Neural progenitor cell (in vitro differentiated cells): Measurements from ENCODE around the gene MYCN. TPM values are rescaled to one million over a fixed set of nuclear protein-coding genes. Genes with fewer than 3 reads are reported as not detected.
"Not testable (repeated sequence)": the region's sequence is repeated elsewhere in the genome, so short reads cannot be mapped to it uniquely, and the experiment has no call there.

Experiments
- DNase-seq: peaks from one replicate; pipeline ENCODE4 v3.0.0-alpha.2; 2016; ENCODE audit warnings: low spot score
- H2AFZ ChIP-seq: fragments of 200-600 bp; sonication (generic); replicated peaks from 2 replicates; pipeline ENCODE4 v1.6.1; 2016; ENCODE audit warnings: antibody characterized with exemption
- H3F3A ChIP-seq: fragments of 200-600 bp; sonication (generic); 2 replicates; pipeline ENCODE4 v1.6.1; 2016; ENCODE audit warnings: antibody characterized with exemption, low read depth
- H3K27ac ChIP-seq: fragments of 200-600 bp; sonication (generic); 2 replicates; pipeline ENCODE4 v1.5.1; 2016; ENCODE audit warnings: mild to moderate bottlenecking
- H3K27me3 ChIP-seq: fragments of 200-600 bp; sonication (generic); 2 replicates; pipeline ENCODE4 v1.6.1; 2016; ENCODE audit warnings: mild to moderate bottlenecking, moderate library complexity
- H3K36me3 ChIP-seq: fragments of 200-600 bp; sonication (generic); 2 replicates; pipeline ENCODE4 v1.5.1; 2016
- H3K4me1 ChIP-seq: fragments of 200-600 bp; sonication (generic); 2 replicates; pipeline ENCODE4 v1.6.1; 2016; ENCODE audit warnings: mixed run types
- H3K4me2 ChIP-seq: fragments of 200-600 bp; sonication (generic); 2 replicates; pipeline ENCODE4 v1.6.1; 2016
- H3K4me3 ChIP-seq: fragments of 200-600 bp; sonication (generic); 2 replicates; pipeline ENCODE4 v1.5.1; 2016
- H3K79me2 ChIP-seq: fragments of 200-600 bp; sonication (generic); 2 replicates; pipeline ENCODE4 v1.6.1; 2016; ENCODE audit warnings: low read depth
- H3K9ac ChIP-seq: fragments of 200-600 bp; sonication (generic); 2 replicates; pipeline ENCODE4 v1.6.1; 2016
- H3K9me3 ChIP-seq: fragments of 200-600 bp; sonication (generic); 2 replicates; pipeline ENCODE4 v1.5.1; 2016; ENCODE audit warnings: low read depth
- H4K20me1 ChIP-seq: fragments of 200-600 bp; sonication (generic); 2 replicates; pipeline ENCODE4 v1.6.1; 2016; ENCODE audit warnings: low read depth
- H3K27ac Mint-ChIP-seq: 3 replicates; pipeline ENCODE4 v1.8.0; 2021; ENCODE audit warnings: mixed read lengths
- H3K27me3 Mint-ChIP-seq: 2 replicates; pipeline ENCODE4 v1.8.0; 2022; ENCODE audit warnings: low read depth, mild to moderate bottlenecking, inconsistent platforms, moderate library complexity, mixed read lengths; ENCODE audit not compliant: insufficient read depth
- H3K36me3 Mint-ChIP-seq: 3 replicates; pipeline ENCODE4 v1.8.0; 2021; ENCODE audit warnings: mixed read lengths
- H3K4me1 Mint-ChIP-seq: 3 replicates; pipeline ENCODE4 v1.8.0; 2021; ENCODE audit warnings: mixed read lengths
- H3K4me3 Mint-ChIP-seq: 3 replicates; pipeline ENCODE4 v1.8.0; 2021; ENCODE audit warnings: mild to moderate bottlenecking, moderate library complexity, mixed read lengths
- H3K9me3 Mint-ChIP-seq: 3 replicates; pipeline ENCODE4 v1.8.0; 2020; ENCODE audit warnings: mixed read lengths
- CTCF ChIP-seq: fragments of 200-600 bp; sonication (generic); IDR thresholded peaks from 2 replicates; pipeline ENCODE4 v1.5.1; 2017; ENCODE audit warnings: antibody characterized with exemption, mild to moderate bottlenecking
- EZH2 ChIP-seq: fragments of 200-600 bp; sonication (generic); IDR thresholded peaks from 2 replicates; pipeline ENCODE4 v1.6.1; 2017; ENCODE audit warnings: antibody characterized with exemption, mild to moderate bottlenecking, moderate library complexity
- EZH2phosphoT487 ChIP-seq: fragments of 200-600 bp; sonication (generic); IDR thresholded peaks from 2 replicates; pipeline ENCODE4 v1.6.1; 2017; ENCODE audit warnings: antibody characterized with exemption
- total RNA-seq: library from RNA; depleted of rRNA; stranded (reverse); fragments of >200 nt; gene quantifications from 2 replicates; pipeline ENCODE4 v1.2.3, GENCODE V29; 2015; ENCODE audit warnings: low replicate concordance

The MYCN gene
- total RNA-seq, 1 donor from 2014 or later: 24.7 TPM

DNA sequence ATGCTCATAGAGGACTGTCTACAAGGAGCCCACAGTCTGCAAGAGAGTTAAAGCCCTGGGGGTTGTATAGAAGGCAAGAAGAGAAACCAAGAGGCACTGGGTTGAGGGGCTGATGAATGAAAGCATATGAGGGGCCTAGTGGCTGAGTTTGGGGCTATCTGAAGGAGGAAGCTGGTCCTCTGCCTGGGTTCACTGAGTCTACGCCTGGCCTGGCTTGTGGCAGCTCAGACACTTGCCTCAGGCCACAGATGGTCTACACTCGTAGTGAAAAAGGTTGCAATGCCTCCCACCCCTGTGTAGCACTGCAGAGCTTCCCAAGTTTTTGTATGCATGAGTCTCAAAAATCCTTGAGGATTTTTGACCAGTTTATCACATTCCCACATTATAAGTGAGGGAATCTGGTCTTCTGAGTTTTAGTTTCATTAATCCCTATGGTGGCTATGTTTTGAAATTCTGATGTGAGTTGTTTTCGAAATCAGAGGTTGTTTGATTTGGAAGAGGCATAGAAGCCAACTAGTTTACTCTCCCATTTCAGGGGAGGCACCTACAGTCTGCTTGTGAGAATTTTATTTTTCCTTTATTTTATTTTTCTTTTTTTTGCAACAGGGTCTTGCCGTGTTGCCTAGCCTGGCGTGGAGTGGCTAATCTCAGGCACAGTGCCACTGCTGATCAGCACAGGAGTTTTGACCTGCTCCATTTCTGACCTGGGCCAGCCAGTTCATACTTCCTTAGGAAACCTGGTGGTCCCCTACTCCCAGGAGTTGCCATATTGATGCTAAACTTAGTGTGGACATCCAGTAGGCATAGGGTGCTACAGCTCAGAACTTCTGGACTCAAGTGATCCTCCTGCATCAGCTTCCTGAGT, 10.0 kb downstream of the MYCN start:
- H3K79me2 ChIP-seq: peaks cover 20% of the 10 kb centered on the region
- H3K4me2 ChIP-seq: no peak overlapping the region
- H3K4me1 ChIP-seq: peaks cover 7% of the 10 kb centered on the region
- no peaks in the 10 kb centered on the region for H3K9me3 Mint-ChIP-seq
- H4K20me1 ChIP-seq: peaks cover 33% of the 10 kb centered on the region
- TF ChIP-seq EZH2phosphoT487: no peak
- no peak for TF ChIP-seq EZH2
- no peak for TF ChIP-seq CTCF
- no peak overlapping the region for H3K27ac ChIP-seq
- no peak overlapping the region for H2AFZ ChIP-seq
- no peak overlapping the region for H3K4me3 ChIP-seq
- no peak overlapping the region for H3K9ac ChIP-seq
- peaks cover 28% of the 10 kb centered on the region for H3K36me3 Mint-ChIP-seq
- H3K27me3 ChIP-seq: no peaks in the 10 kb centered on the region
- no peak overlapping the region for H3K4me3 Mint-ChIP-seq
- DNase-seq: no peak
- peaks cover 26% of the 10 kb centered on the region for H3F3A ChIP-seq
- H3K27ac Mint-ChIP-seq: no peak overlapping the region
- no peaks in the 10 kb centered on the region for H3K9me3 ChIP-seq
- H3K27me3 Mint-ChIP-seq: peaks cover 1% of the 10 kb centered on the region
- H3K36me3 ChIP-seq: peaks cover 9% of the 10 kb centered on the region
- H3K4me1 Mint-ChIP-seq: peaks cover 26% of the 10 kb centered on the region

- not testable (repeated sequence) for H3K9me3 Mint-ChIP-seq, H3K4me2 ChIP-seq
Measured at GRCh38 chr2:15951936-15952335, 11.6 kb downstream of the MYCN start.

GRCh38 chr2:15952451-15953146, 12.2 kb downstream of the MYCN start:
- no peak overlapping the region for H3K4me2 ChIP-seq
- Mint-ChIP-seq H3K4me3 (no peak overlapping the region), H3K9me3 (no peaks in the 10 kb centered on the region), H3K27me3 (peaks cover 3% of the 10 kb centered on the region), H3K36me3 (peaks cover 10% of the 10 kb centered on the region), H3K4me1 (peaks cover 40% of the 10 kb centered on the region), H3K27ac (no peak overlapping the region)
- H4K20me1 ChIP-seq: peaks cover 10% of the 10 kb centered on the region
- H3K9me3 ChIP-seq: no peaks in the 10 kb centered on the region
- DNase-seq: no peak
- H3K27ac ChIP-seq: no peak overlapping the region
- no peaks in the 10 kb centered on the region for H3K36me3 ChIP-seq
- H3K4me3 ChIP-seq: no peak overlapping the region
- no peak overlapping the region for H3K9ac ChIP-seq
- H3K4me1 ChIP-seq: peaks cover 7% of the 10 kb centered on the region
- H2AFZ ChIP-seq: no peak overlapping the region
- H3K27me3 ChIP-seq: no peaks in the 10 kb centered on the region
- peaks cover 14% of the 10 kb centered on the region for H3F3A ChIP-seq
- no peak for TF ChIP-seq CTCF
- TF ChIP-seq EZH2phosphoT487: no peak
- no peak for TF ChIP-seq EZH2
- H3K79me2 ChIP-seq: no peaks in the 10 kb centered on the region

More at GRCh38 chr2:15951936-15952335, 11.6 kb downstream of the MYCN start:
- Mint-ChIP-seq H3K36me3 (peaks cover 15% of the 10 kb centered on the region), H3K4me1 (peaks cover 34% of the 10 kb centered on the region)
- not testable (repeated sequence) for DNase-seq, H3K9ac ChIP-seq, H3K27me3 ChIP-seq, H3K27ac ChIP-seq, H3K4me3 ChIP-seq, H3K4me3 Mint-ChIP-seq, H3K4me1 ChIP-seq, H3K36me3 ChIP-seq, H3K9me3 ChIP-seq, H3K27ac Mint-ChIP-seq, H3K79me2 ChIP-seq, H2AFZ ChIP-seq, H3K27me3 Mint-ChIP-seq
- Histone ChIP-seq H3F3A (peaks cover 20% of the 10 kb centered on the region), H4K20me1 (peaks cover 17% of the 10 kb centered on the region)
